Measurements from ENCODE around the gene EPB41L2.
"Not testable (repeated sequence)": the region's sequence is repeated elsewhere in the genome, so short reads cannot be mapped to it uniquely, and the experiment has no call there.

Gene EPB41L2

DNA sequence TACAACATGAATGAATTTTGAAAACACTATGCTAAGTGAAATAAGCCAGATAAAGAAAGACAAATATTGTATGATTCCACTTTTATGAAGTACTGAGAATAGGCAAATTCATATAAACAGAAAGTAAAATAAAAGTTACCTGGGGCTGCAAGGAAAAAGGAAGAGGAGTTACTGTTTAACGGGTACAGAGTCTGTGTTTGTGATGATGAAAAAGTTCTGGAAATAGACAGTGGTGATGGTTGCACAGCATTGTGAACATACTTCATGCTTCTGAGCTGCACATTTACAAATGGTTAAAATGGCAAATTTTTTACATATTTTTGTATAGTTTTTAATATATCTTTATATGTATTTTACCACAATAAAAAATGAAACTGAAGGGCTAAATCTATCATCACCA, 29.4 kb downstream of the EPB41L2 start:
- DNase-seq, result no peak

DNA sequence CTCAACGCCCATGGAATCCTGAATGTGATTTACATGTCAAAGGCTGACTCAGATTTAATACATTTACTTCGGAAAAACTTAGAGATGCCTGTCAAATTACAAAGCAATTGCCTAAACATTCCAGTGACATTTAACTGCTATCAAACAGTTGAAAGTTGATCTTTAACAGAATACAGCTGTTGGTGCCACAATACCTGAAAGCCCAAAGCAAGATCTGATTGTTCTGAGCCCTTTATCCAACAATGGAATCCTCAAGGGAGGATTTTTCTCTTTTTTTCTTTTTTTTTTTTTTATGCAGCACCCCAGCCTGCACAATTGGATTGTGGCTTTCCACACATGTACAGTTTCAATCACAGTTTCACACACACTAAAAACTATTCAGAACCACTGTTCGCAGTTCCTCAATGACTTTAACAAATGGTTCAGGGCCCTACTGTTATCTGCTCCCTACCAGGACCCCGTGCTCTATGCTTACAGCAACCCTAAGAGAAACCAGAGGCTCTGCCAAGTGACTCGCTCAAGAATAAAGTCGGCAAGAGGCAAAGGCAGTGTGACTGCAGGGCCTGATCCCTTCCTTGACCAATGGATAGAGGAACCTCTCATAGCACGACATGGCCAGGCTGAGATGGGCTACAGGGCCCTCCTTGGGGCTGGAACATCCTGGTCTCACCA, 33.3 kb downstream of the EPB41L2 start:
- peak; percentile 45 for DNase-seq

DNA sequence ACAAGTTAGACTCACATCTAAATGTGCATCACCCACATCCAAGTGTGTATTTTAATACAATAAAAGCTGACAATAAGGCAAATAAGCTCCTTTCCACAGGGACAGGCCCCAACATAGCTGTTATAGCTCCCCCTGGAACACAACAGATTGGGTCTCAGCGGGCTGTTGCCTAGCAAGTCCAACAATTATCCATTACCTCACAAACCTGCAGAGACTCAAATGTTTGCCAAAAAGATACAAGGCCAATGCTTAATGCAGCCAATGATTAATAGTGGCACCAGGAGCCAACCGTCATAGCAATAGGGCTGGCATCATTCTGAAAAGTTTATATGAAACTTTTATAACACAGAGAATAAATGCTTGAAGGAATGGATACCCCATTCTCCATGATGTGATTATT, 35.7 kb downstream of the EPB41L2 start:
- no peak for DNase-seq

DNA sequence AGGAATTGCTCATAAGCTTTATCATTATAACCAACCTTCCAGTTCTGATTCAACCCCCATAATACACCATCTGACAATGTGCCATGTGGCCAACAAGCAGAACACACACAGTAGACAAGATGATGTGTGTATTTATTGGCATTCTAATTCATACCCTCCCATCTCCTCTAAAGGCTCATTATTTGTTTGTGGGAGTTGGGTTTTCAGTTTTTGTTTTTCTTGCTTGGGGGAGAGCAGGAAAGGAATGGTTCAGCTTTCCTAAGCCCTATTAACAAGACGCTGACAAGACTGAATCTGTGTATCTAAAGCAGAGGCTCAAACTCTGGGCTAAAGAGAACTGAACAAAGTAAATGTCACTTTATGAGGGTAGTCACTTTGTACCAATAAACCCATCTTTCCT, 36.8 kb downstream of the EPB41L2 start:
- peak; percentile 7 for DNase-seq

DNA sequence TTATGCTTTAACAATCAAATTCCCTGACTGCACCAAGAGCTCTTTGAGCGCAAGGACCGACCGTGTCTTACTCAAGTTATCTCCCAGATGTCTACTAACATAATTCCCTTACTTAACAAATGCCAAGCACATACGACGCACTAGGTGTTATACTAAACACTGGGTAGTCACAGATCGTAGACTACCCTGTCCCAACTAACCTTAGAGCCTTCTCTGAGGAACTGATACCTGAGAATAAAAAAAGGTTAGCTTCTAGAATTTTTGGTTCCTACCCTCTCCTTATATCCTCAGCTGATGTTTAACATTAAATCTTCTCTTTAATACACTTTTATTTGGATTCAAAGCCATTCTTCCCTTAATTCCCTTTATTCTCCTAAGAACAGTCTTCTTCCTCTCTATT, 38.5 kb downstream of the EPB41L2 start:
- no peak for DNase-seq

DNA sequence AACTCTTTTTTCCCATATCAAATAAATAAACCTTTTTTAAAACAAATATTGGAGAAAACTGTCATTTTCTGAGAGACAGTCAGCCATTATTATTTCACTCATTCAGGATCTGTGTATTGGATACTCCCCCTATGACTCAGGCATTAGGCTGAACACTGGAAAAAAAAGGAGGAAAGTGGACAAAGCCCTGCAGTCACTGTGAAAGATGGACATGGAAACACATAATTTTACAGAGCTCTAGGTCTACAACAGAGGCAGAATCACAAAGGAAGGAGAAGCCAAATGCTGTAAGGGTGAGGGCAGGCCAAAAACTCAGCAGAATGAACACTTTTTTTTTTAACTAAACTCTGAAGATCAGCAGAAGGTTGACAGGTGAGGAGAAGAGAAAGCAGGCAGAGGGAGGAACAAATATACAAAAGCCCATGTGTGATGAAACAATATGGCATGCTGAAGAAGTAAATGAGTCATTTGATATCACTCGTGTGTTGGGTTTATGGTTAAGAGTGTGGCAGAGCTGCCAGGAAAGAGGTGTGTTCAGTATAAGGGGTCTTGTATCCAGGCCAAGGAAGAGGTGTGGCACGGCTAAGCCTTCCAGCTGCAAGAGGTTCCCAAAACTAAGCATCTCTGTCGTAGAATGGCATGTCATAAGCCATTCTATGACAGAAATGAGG, 39.1 kb downstream of the EPB41L2 start:
- DNase-seq, result peak; percentile 64

DNA sequence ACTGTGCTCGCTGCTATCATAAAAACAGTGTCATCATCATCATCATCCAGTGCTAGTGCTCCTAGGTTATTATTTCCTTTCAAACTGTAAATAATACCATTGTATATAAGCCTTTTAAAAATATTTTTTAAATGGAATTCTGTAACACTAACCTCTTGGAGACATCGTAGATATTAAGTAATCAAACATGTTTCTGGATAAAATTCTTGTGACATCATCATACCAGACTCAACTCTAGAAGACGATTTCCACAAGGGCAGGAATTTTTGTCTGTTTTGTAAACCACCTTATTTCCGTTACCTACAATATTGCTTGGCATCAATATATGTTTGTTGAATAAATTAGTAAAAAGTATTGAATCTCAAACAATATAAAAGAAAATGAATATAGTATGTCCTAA, 40.4 kb downstream of the EPB41L2 start:
- DNase-seq, result no peak

DNA sequence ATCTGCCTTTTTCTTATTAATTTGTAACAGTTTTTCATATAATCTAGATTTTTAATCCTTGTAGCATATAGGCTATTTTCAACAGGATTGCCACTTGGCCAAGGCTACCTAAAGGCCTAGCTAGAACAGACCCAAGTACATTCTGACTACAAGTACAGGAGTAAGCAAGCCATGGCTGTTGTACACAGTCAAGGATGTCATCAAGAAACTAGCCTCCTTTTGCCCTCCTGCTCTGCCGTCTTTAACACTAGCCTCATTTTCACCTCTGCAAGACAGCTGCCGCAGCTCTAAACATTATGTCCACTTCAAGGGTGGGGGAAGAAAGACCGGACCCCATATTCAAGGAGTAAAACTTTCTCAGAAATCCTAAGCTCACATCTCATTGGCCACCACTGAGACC, 45.1 kb downstream of the EPB41L2 start:
- no peak for DNase-seq

DNA sequence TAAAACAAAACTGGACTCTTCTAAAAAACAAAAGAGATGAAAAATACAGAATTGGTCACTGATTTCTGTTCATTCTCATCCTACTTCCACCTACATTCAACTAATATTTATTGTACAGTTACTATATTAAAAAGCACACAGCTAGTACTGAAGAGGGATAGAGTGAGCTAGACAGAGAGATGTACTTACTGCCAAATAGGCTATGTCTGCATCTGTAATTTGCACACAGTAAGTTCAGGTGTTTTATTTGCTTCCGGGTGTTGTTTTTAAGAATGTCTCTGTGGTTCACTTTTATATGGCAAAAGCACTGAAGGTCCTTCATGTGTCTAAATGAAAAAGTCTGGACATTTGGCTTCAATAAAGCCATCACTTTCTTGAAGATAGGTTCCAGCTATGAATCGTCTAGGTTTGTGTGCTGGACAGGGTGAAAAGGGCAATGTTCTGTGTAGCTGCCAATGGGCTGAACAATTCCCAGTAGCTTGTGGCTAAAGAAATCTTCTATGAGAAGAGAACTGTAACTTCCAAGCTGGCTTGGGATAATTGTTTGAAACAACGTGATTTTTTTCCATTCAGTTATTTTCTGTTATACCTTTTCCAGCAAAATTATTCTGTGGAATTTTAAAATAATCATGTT, 47.3 kb downstream of the EPB41L2 start:
- DNase-seq, result no peak

DNA sequence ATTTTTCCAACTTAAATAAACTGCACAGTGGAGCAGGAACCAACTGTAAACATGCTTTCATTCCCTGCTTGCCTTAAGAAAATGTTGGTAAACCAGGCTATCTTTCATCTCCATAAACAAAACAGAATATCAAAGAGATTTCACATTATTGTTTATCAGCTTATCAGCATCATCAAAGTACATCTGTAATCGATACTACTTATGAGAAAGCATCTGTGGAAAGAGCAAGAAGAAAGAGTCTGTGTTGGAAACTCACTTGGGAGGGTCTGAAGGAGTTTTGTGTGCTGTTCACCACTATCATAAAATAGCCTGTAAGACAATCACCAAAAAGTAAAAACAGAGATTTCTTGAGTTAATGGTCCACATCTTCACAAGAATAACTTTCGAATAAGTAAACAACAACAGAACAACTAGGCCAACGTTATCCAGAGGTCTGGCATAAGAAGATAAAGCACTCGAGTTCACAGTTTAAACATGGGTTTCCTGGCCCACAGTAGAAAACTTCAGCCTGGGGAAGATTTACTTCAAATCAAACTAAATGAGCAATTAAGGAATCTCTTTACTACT, 47.9 kb downstream of the EPB41L2 start:
- no peak for DNase-seq

DNA sequence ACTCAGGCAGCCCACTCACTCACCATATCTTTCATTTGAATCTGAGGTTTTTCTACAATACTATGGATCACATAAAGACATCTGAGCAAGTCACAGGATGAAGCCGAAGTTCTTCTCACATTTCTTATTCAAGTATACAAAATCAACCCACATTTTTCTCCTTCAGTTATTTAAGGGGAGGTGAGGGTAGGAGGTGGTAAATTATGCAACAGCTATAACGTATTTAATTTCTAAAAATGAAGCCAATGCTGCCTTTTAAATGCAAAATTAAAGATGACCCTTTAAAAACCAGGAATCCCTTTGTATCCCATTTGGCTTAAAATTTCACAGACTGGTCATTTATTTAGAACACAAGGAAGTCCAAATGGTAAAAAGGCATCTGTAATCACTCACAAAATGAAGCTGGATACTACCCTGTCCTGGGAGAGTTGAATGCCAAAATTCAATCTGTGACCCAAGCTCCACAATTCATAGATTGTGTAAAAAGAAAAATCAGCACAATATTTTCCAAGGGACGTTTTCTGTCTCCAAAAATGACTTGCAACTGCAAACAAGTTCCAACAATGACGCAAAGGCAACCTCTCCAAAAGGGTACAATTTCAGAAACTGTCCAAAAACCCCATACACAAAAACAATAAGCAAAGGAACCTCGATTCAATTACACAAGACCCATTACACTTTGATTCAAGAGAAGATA, 48.8 kb downstream of the EPB41L2 start:
- no peak for DNase-seq

DNA sequence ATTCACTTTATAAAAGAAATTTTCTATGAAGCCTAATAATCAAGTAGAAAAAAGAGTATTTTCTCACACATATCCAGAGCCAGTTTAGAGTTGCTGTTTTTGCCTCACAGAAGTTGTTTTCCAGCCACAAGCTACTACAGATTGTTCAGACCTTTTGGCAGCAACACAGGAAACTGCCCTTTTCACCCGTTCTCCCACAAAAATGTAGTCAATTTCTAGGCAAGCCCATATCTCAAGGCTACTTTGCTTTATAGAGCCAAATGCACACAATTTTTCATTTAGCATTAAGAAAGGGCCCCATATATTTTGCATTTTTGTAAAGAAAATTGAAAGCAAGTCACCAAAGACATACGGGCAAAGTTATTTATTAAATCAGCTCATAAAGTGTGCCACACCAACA, 49.5 kb downstream of the EPB41L2 start:
- peak; percentile 3 for DNase-seq

DNA sequence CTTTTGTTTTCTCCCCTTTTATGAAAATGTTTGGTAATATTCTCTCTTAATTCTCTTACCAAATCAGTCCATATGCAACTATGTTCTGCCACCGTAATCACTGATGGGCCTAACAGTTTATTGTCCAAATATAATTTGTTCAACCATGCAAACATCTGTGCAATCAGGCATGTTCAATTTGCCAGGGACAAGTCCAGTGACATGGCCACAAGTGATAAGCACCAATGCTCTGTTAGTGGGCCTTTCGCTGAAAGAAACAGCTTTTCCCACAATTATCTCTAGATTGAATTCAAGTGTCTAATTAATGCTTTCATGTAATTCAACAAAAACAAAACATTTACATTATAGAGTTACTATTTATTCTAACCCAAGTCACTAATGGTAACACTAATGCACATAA, 53.3 kb downstream of the EPB41L2 start:
- no peak for DNase-seq

DNA sequence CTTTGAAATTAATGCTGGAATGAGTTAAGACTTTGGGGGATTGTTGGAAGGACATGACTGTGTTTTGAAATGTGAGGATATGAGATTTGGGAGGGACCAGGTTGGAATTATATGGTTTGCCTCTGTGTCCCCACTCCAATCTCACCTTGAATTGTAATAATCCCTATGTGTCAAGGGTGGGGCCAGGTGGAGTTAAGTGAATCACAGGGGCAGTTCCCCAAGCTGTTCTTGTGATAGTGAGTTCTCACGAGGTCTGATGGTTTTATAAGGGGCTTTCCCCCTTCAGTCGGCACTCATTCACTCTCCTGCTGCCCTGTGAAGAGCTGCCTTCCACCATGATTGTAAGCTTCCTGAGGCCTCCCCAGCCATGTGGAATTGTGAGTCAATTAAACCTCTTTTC, 54.1 kb downstream of the EPB41L2 start:
- not testable (repeated sequence) for DNase-seq

DNA sequence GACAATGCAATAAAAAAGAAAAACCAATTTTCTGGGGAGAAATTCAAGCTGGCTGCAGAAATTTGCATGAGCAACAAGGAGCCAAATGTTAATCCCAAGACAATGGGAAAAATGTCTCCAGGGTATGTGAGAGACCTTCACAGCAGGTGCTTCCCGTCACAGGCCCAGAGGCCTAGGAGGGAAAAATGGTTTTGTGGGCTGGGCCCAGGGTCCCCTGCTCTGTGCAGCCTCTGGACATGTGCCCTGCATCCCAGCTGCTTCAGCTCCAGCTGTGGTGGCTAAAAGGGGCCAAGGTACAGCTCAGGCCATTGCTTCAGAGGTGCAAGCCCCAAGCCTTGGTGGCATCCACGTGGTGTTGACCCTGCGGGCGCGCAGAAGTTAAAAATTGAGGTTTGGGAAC, 55.1 kb downstream of the EPB41L2 start:
- DNase-seq, result not testable (repeated sequence)

DNA sequence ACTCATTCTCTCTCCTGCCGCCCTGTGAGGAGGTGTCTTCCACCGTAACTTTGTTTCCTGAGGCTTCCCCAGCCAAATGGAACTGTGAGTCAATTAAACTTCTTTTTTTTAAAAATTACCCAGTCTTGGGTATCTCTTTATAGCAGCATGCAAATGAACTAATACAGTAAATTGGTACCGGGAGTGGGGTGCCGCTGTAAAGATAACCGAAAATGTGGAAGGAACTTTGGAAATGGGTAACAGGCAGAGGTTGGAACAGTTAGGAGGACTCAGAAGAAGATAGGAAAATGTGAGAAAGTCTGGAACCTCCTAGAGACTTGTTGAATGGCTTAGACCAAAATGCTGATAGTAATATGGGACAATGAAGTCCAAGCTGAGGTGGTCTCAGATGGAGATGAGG, 55.8 kb downstream of the EPB41L2 start:
- no peak for DNase-seq

DNA sequence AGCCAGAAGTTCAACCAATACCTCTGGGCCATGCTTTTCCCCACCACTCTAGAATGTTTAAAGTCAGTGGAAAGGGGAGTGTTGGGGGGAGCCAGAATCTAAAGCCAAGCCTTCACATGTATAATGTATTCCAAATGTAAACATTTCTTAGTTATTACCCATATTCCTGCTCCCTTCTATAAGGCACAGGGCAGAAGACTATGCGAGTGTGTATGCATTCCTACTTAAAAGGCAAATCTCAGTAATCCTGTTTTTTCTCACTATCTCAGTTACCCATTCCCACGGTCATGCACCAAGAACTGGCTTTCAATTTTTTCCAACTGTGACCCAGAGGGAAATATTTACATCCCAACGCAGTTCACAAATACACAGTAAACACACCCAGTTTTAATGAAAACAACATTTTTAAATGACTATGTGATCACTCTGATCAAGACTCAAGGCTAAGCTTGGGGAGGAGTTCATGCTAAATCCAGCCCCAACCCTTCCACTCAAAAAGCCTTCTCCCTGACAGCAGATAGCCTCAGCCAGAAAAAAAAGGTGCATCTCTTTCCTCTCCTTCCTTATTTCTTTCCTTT, 57.5 kb downstream of the EPB41L2 start:
- DNase-seq, result no peak

DNA sequence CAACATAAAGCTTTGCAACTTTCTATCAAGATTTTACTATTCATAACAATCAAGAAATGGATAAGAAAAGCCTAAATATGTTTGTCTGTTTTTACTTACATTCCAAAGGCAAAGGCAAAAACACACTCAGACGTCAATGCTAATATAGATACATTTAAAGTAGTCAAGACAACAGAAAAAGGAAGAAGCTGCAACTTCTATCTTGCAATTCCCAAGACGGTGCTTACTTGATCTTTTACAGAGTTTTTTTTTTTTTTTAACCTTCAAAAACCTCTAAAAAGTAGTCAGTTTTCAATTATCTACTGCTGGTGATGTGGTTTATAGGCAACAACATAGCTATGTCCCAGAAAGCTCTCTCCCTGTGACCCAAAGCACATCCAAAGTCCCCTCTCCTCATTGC, 58.1 kb downstream of the EPB41L2 start:
- no peak for DNase-seq

DNA sequence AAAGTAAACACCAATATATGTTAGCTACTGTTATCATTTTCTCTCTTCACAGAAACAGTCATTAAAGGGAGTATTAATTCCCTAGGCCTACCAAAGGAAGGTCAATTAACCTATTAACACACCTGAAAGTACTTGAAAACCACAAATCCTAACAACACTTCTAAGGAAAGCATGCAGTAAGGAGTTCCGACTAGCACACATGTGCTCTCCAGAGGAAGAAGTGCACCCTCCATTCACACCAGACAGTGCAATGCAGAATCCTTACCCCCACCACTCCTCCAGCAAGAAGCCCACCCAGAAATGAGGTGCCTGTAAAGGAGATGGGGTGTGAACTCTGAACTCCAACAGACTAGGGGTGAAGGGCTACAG, 58.7 kb downstream of the EPB41L2 start:
- DNase-seq, result no peak

DNA sequence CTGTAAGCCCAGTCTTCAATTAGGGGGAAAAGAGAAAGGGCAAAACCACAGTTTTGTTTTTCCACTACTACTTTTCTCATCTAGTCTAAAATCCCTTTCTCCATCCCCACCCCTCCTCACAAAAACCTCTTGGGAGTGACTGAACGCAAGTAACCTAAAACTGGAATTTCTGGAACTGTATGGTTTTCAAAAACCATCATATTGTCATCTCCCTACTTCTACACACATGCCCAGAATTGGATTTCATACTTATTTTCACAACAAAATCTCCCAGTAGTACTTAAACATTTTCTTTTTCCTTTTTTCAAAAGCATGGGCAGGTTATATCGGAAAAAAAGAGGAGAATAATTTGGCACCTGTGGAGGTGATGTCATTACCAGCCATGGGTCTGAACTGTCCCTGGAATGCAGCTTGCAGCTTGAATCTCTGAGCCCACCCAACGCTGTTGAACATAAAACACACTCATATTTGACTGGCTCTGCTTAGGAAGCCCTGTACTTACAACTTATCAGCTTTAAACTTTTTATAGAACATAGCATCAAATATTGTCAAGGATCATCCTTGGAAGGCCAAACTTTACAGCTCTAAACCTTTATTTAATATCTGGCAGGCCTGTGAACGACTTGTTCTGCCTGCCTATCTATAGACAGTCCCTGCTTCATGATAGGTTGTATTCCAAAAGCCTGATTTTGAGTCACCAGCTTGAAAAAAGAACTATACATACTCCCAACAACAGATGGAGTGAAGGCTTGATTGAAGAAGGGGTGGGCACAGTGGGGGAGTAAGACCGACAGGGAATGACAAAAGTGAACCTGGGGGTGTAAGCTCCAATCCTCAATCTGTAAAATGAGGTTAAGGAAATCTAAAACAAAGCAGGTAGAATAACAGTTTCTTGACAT, 59.3 kb downstream of the EPB41L2 start:
- DNase-seq, result no peak

DNA sequence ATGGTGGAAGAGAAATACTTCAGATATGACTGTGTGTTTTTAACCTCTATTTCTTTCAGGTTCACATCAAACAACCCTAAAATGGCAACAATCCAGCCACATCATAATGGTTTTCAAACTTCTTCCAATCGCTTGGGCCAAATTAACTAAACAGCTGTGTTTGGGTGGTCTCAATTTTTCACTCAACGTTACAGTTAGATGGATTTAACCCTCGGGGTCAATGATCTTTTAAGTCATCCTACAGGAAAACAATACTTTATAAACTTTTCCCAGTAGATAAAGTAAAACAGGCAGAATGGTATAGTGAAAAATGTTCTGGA, 60.4 kb downstream of the EPB41L2 start:
- DNase-seq, result no peak

DNA sequence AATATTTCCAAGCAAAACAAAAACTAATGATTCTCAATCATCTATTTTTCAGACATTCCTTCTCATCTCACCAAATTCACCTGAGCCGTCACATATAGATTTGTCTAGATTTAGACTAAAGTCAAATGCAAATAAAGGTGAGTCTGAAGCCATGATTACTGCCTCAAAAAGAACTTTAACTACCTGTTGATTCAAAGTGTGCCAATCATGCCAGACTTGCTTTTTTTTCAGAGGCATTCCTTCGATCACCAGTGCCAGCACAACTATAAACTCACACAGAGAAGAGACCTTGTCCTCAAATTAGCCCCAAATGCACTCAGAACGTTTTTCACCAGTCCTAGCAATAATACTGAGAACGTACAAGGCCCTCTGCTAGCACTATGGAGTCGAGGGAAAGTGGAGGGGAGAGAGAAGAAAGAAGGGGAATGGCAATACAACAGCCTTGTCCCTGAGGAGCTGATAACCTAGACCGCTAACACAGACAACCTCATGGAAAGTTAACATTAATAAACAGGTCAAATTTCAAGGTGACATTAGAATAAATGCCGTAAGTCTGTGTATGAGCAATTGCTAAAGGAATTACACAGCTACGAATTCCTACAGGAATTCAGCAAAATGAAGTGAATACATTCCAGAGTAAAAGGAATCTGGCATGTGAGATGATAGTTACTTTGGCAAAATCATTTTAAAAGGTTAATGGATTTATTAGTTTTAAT, 60.9 kb downstream of the EPB41L2 start:
- DNase-seq, result no peak
